Neuronal stem cell (in vitro differentiated cells): ENCODE measurements around the gene FOXJ3.

Source experiments
- DNase-seq: peaks from one replicate; pipeline ENCODE4 v3.0.0-alpha.2; 2013; ENCODE audit warnings: low spot score
- H2AFZ ChIP-seq: one replicate; pipeline ENCODE4 v1.6.1; 2013; ENCODE audit warnings: mild to moderate bottlenecking, low read length, inconsistent platforms
- H2AK5ac ChIP-seq: 2 replicates; pipeline ENCODE4 v1.6.1; 2013; ENCODE audit warnings: low read depth, mild to moderate bottlenecking, inconsistent platforms, low read length, moderate library complexity, mixed read lengths
- H2BK120ac ChIP-seq: 2 replicates; pipeline ENCODE4 v1.6.1; 2013; ENCODE audit warnings: low read depth, mild to moderate bottlenecking, inconsistent platforms, low read length, moderate library complexity, mixed read lengths
- H2BK12ac ChIP-seq: one replicate; pipeline ENCODE4 v1.6.1; 2013; ENCODE audit warnings: low read length, inconsistent platforms
- H2BK15ac ChIP-seq: 2 replicates; pipeline ENCODE4 v1.6.1; 2013; ENCODE audit warnings: mild to moderate bottlenecking, low read length, inconsistent platforms, mixed read lengths
- H2BK5ac ChIP-seq: one replicate; pipeline ENCODE4 v1.6.1; 2013; ENCODE audit warnings: inconsistent platforms, mild to moderate bottlenecking, low read length, moderate library complexity
- H3K14ac ChIP-seq: one replicate; pipeline ENCODE4 v1.6.1; 2013; ENCODE audit warnings: low read length, inconsistent platforms
- H3K18ac ChIP-seq: 2 replicates; pipeline ENCODE4 v1.6.1; 2013; ENCODE audit warnings: low read length, inconsistent platforms
- H3K23ac ChIP-seq: 2 replicates; pipeline ENCODE4 v1.6.1; 2013; ENCODE audit warnings: low read depth, mild to moderate bottlenecking, mixed read lengths, low read length, inconsistent platforms; ENCODE audit not compliant: poor library complexity
- H3K27ac ChIP-seq: replicated peaks from 3 replicates; pipeline ENCODE4 v1.5.1; 2013; ENCODE audit warnings: low read length, inconsistent platforms
- H3K27me3 ChIP-seq, 3 experiments: 2 replicates each; pipeline ENCODE4 v1.6.1; 2013; ENCODE audit warnings: low read length in 3 of 3, mild to moderate bottlenecking in 2 of 3, inconsistent platforms in 1 of 3, low read depth in 1 of 3, mixed read lengths in 1 of 3, moderate library complexity in 1 of 3; ENCODE audit not compliant: control insufficient read depth in 3 of 3, insufficient read depth in 3 of 3
- H3K36me3 ChIP-seq, 2 donors: replicated peaks in 1 of 2; 2 replicates each; pipeline ENCODE4 v1.6.1; 2013; ENCODE audit warnings: low read length in 2 of 2; ENCODE audit not compliant: control insufficient read depth in 2 of 2, insufficient read depth in 2 of 2
- H3K4ac ChIP-seq: 2 replicates; pipeline ENCODE4 v1.6.1; 2013; ENCODE audit warnings: inconsistent platforms, mild to moderate bottlenecking, low read length, moderate library complexity
- H3K4me1 ChIP-seq, 2 donors: 1 replicate in 1 of 2; 2 replicates in 1 of 2; pipeline ENCODE4 v1.6.1; 2013; ENCODE audit warnings: low read length in 2 of 2, low read depth in 1 of 2; ENCODE audit not compliant: control insufficient read depth in 2 of 2, insufficient read depth in 1 of 2
- H3K4me2 ChIP-seq: one replicate; pipeline ENCODE4 v1.6.1; 2013; ENCODE audit warnings: mild to moderate bottlenecking, low read length, inconsistent platforms; ENCODE audit not compliant: insufficient read depth, poor library complexity, severe bottlenecking
- H3K4me3 ChIP-seq, 2 donors: 2 replicates each; pipeline ENCODE4 v1.5.1; 2013; ENCODE audit warnings: low read length in 2 of 2, mild to moderate bottlenecking in 2 of 2, inconsistent platforms in 1 of 2, moderate library complexity in 1 of 2
- H3K79me1 ChIP-seq: one replicate; pipeline ENCODE4 v1.6.1; 2013; ENCODE audit warnings: low read depth, mild to moderate bottlenecking, inconsistent platforms, low read length, moderate library complexity
- H3K9ac ChIP-seq: one replicate; pipeline ENCODE4 v1.6.1; 2013; ENCODE audit warnings: mild to moderate bottlenecking, low read depth, low read length, inconsistent platforms; ENCODE audit not compliant: poor library complexity
- H3K9me3 ChIP-seq, 2 donors: replicated peaks in 1 of 2; 2 replicates each; pipeline versions ENCODE3 to v1.6.1; 2013; ENCODE audit warnings: low read length in 2 of 2, mild to moderate bottlenecking in 2 of 2, inconsistent platforms in 1 of 2, low read depth in 1 of 2, mixed read lengths in 1 of 2, moderate library complexity in 1 of 2; ENCODE audit not compliant: control insufficient read depth in 2 of 2, insufficient read depth in 1 of 2
- H4K8ac ChIP-seq: one replicate; pipeline ENCODE4 v1.6.1; 2013; ENCODE audit warnings: low read depth, mild to moderate bottlenecking, inconsistent platforms, low read length, moderate library complexity
- H4K91ac ChIP-seq: one replicate; pipeline ENCODE4 v1.6.1; 2013; ENCODE audit warnings: low read length, low read depth, mild to moderate bottlenecking, inconsistent platforms; ENCODE audit not compliant: poor library complexity
- WGBS, 2 donors: extraction: QIAGEN DNeasy Blood & Tissue Kit; methylation state at CpG; one replicate each; pipeline ENCODE4 v1.1.7; 2013; ENCODE audit warnings: missing lambda C conversion rate in 2 of 2, mixed read lengths in 1 of 2; ENCODE audit not compliant: insufficient read length in 2 of 2, insufficient replicate concordance in 1 of 2; ENCODE audit errors: extremely low coverage in 2 of 2; 5-methylcytosine and 5-hydroxymethylcytosine counted together

FOXJ3 gene

DNA sequence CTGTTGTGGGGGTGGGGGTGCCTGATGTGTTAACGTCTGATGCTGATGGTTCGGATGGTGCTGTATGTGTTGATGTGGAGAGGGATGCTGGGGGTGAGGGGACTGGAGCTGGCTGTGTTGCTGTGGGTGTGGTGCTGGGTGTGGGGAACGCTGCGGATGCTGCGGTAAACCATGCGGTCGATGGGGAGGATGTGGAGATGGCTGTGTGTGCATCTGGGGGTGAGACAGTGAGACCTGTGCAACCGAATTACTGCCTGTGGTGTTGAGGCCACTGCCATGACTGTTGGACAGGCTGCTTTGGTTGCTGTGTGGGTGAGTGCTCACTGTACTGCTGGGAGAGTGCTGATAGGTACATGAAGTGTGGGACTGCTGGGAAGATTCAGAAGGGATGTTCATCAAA lies 143.7 kb downstream of the FOXJ3 start:
- Histone ChIP-seq H3K14ac (peak overlapping the region; percentile 75), H4K91ac (no peak overlapping the region), H3K9me3 (no peaks in the 10 kb centered on the region), H2BK12ac (no peak overlapping the region), H2BK120ac (no peak overlapping the region), H2AK5ac (no peak overlapping the region), H3K18ac (no peak overlapping the region), H3K23ac (peak overlapping the region; percentile 82), H3K4me1 (no peaks in the 10 kb centered on the region), H3K9ac (no peak overlapping the region), H3K4me3 (peak overlapping the region in 1 of 2 donors; percentile 41), H4K8ac (no peak overlapping the region), H3K27ac (no peak overlapping the region), H2AFZ (no peak overlapping the region), H3K36me3 (peaks cover 13 to 95% of the 10 kb centered on the region in 2 donors), H3K27me3 (no peaks in the 10 kb centered on the region), H2BK15ac (no peak overlapping the region), H2BK5ac (peak overlapping the region; percentile 19), H3K4me2 (no peak overlapping the region), H3K79me1 (no peaks in the 10 kb centered on the region), H3K4ac (no peak overlapping the region)
- WGBS, 2 donors, result no CpG with 5 or more reads among the region's 8 CpGs
- DNase-seq, result no peak

GRCh38 chr1:42189931-42190853 lies 144.8 kb downstream of the FOXJ3 start:
- no peak overlapping the region for H3K4ac ChIP-seq
- H3K9me3 ChIP-seq, result no peaks in the 10 kb centered on the region
- H3K27ac ChIP-seq, result no peak overlapping the region
- H3K9ac ChIP-seq, result no peak overlapping the region
- no peak overlapping the region for H2BK12ac ChIP-seq
- H3K4me1 ChIP-seq, result no peaks in the 10 kb centered on the region
- no peak overlapping the region for H3K4me2 ChIP-seq
- H3K23ac ChIP-seq, result no peak overlapping the region
- no peak overlapping the region for H2AK5ac ChIP-seq
- H3K79me1 ChIP-seq, result no peaks in the 10 kb centered on the region
- no peak overlapping the region for H2AFZ ChIP-seq
- H3K36me3 ChIP-seq, result peaks cover 11 to 93% of the 10 kb centered on the region in 2 donors
- H3K4me3 ChIP-seq, result no peak overlapping the region
- DNase-seq, result no peak
- no peak overlapping the region for H2BK5ac ChIP-seq
- WGBS, 2 donors, result no CpG with 5 or more reads among the region's 6 CpGs
- no peak overlapping the region for H4K8ac ChIP-seq
- H4K91ac ChIP-seq, result no peak overlapping the region
- no peak overlapping the region for H3K14ac ChIP-seq
- no peak overlapping the region for H3K18ac ChIP-seq
- no peak overlapping the region for H2BK120ac ChIP-seq
- no peaks in the 10 kb centered on the region for H3K27me3 ChIP-seq
- no peak overlapping the region for H2BK15ac ChIP-seq

DNA sequence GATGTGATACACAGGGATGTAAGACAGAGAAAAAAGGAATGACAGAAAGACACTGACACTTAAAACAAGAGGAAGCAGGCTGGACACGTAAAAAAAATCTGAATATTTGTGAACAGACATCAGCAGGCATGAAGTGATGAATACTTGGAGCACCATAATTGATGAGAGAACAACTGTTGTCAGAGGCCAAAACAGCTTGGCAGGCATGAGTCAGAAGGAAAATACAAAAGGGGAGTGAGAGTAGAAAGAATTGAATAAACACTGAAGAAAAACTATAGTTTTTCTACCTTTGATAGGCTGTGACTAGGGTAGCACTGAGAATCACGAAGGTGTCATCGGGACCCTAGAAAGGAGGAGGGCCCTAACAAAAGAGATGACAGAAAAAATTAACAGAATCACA lies 148.9 kb downstream of the FOXJ3 start:
- Histone ChIP-seq H3K18ac (no peak overlapping the region), H3K4me3 (no peak overlapping the region), H3K79me1 (no peaks in the 10 kb centered on the region), H3K9ac (no peak overlapping the region), H4K8ac (no peak overlapping the region), H3K27ac (no peak overlapping the region), H4K91ac (no peak overlapping the region), H2AK5ac (no peak overlapping the region), H2BK12ac (no peak overlapping the region), H2BK120ac (no peak overlapping the region), H3K4me1 (no peaks in the 10 kb centered on the region), H3K4me2 (no peak overlapping the region), H3K4ac (no peak overlapping the region), H2BK5ac (no peak overlapping the region), H3K23ac (no peak overlapping the region), H3K9me3 (no peaks in the 10 kb centered on the region), H3K36me3 (peaks cover 9 to 92% of the 10 kb centered on the region in 2 donors), H3K14ac (no peak overlapping the region), H3K27me3 (no peaks in the 10 kb centered on the region), H2BK15ac (no peak overlapping the region), H2AFZ (no peak overlapping the region)
- no peak for DNase-seq
- WGBS, 2 donors, result no CpG with 5 or more reads among the region's 3 CpGs

- no CpG with 5 or more reads among the region's 3 CpGs for WGBS, 2 donors
- H3K9ac ChIP-seq, result no peak overlapping the region
- H4K8ac ChIP-seq, result no peak overlapping the region
- H3K9me3 ChIP-seq, result no peaks in the 10 kb centered on the region
- H2BK5ac ChIP-seq, result no peak overlapping the region
- H3K18ac ChIP-seq, result no peak overlapping the region
- no peak overlapping the region for H4K91ac ChIP-seq
- H3K23ac ChIP-seq, result no peak overlapping the region
- no peak overlapping the region for H3K4me2 ChIP-seq
- no peak overlapping the region for H2BK15ac ChIP-seq
- no peaks in the 10 kb centered on the region for H3K4me1 ChIP-seq
- no peaks in the 10 kb centered on the region for H3K27me3 ChIP-seq
- no peak overlapping the region for H3K14ac ChIP-seq
- H3K36me3 ChIP-seq, result peaks cover 14 to 90% of the 10 kb centered on the region in 2 donors
- H3K79me1 ChIP-seq, result no peaks in the 10 kb centered on the region
- H3K4me3 ChIP-seq, result no peak overlapping the region
- no peak overlapping the region for H2BK120ac ChIP-seq
- no peak overlapping the region for H2BK12ac ChIP-seq
- no peak overlapping the region for H3K27ac ChIP-seq
- no peak overlapping the region for H2AFZ ChIP-seq
- no peak overlapping the region for H2AK5ac ChIP-seq
- DNase-seq, result no peak
- H3K4ac ChIP-seq, result no peak overlapping the region
These were observed 150.4 kb downstream of the FOXJ3 start for GRCh38 chr1:42184616-42185015.
